ENCODE measurements around the gene TPH2. TPM values are rescaled to one million over a fixed set of nuclear protein-coding genes. Genes with fewer than 3 reads are reported as not detected.

The TPH2 gene
- total RNA-seq, 4 donors from 2014 or later, result not detected

GRCh38 chr12:72010356-72010755, 71.7 kb downstream of the TPH2 start:
- no peak overlapping the region for H3K27ac ChIP-seq
- TF ChIP-seq POLR2A (IDR thresholded peaks at IDR 0.05), result no peak
- no peak for TF ChIP-seq CTCF (IDR thresholded peaks at IDR 0.05)
- no peak overlapping the region for H3K4me3 ChIP-seq
- no peaks in the 10 kb centered on the region for H3K27me3 ChIP-seq
- no peaks in the 10 kb centered on the region for H3K36me3 ChIP-seq
- no peak for DNase-seq
- H3K9me3 ChIP-seq, result no peaks in the 10 kb centered on the region
- H3K4me1 ChIP-seq, result no peaks in the 10 kb centered on the region

GRCh38 chr12:72011374-72011773, 72.7 kb downstream of the TPH2 start:
- no peak overlapping the region for H3K4me3 ChIP-seq
- no peaks in the 10 kb centered on the region for H3K4me1 ChIP-seq
- H3K27me3 ChIP-seq, result no peaks in the 10 kb centered on the region
- no peaks in the 10 kb centered on the region for H3K9me3 ChIP-seq
- no peak for DNase-seq
- no peaks in the 10 kb centered on the region for H3K36me3 ChIP-seq
- TF ChIP-seq POLR2A (IDR thresholded peaks at IDR 0.05) (no peak), CTCF (IDR thresholded peaks at IDR 0.05) (no peak)
- no peak overlapping the region for H3K27ac ChIP-seq

- no peaks in the 10 kb centered on the region for H3K9me3 ChIP-seq
- TF ChIP-seq CTCF (IDR thresholded peaks at IDR 0.05) (no peak), POLR2A (IDR thresholded peaks at IDR 0.05) (no peak)
- DNase-seq, result no peak
- H3K4me1 ChIP-seq, result no peaks in the 10 kb centered on the region
- H3K27ac ChIP-seq, result no peak overlapping the region
- H3K27me3 ChIP-seq, result no peaks in the 10 kb centered on the region
- no peak overlapping the region for H3K4me3 ChIP-seq
- no peaks in the 10 kb centered on the region for H3K36me3 ChIP-seq
These were observed 74.2 kb downstream of the TPH2 start for GRCh38 chr12:72012874-72013273.

- Histone ChIP-seq H3K4me1 (no peaks in the 10 kb centered on the region), H3K4me3 (no peak overlapping the region), H3K27me3 (no peaks in the 10 kb centered on the region), H3K36me3 (no peaks in the 10 kb centered on the region), H3K9me3 (no peaks in the 10 kb centered on the region), H3K27ac (no peak overlapping the region)
- DNase-seq, result no peak
- TF ChIP-seq POLR2A (IDR thresholded peaks at IDR 0.05) (no peak), CTCF (IDR thresholded peaks at IDR 0.05) (no peak)
These were observed 77.2 kb downstream of the TPH2 start for GRCh38 chr12:72015895-72016294.

- TF ChIP-seq POLR2A (IDR thresholded peaks at IDR 0.05) (no peak), CTCF (IDR thresholded peaks at IDR 0.05) (peak in 5 of 6 experiments; percentile 21 to 66 (median 64))
- H3K4me1 ChIP-seq, result no peaks in the 10 kb centered on the region
- H3K4me3 ChIP-seq, result no peak overlapping the region
- H3K27ac ChIP-seq, result no peak overlapping the region
- H3K9me3 ChIP-seq, result no peaks in the 10 kb centered on the region
- DNase-seq, result peak; percentile 40 to 80 (median 63)
- H3K27me3 ChIP-seq, result no peaks in the 10 kb centered on the region
- H3K36me3 ChIP-seq, result no peaks in the 10 kb centered on the region
These were observed 78.5 kb downstream of the TPH2 start for GRCh38 chr12:72017054-72017651.

- Histone ChIP-seq H3K4me1 (no peaks in the 10 kb centered on the region), H3K36me3 (no peaks in the 10 kb centered on the region), H3K9me3 (no peaks in the 10 kb centered on the region), H3K27me3 (no peaks in the 10 kb centered on the region), H3K27ac (no peak overlapping the region), H3K4me3 (no peak overlapping the region)
- no peak for DNase-seq
- TF ChIP-seq CTCF (IDR thresholded peaks at IDR 0.05) (no peak), POLR2A (IDR thresholded peaks at IDR 0.05) (no peak)
These were observed 79.4 kb downstream of the TPH2 start for GRCh38 chr12:72018036-72018435.

Measured in Peyer's patch (tissue), 4 donors.